H1 (cell line): ENCODE results near the gene FOXN3. TPM values are rescaled to one million over a fixed set of nuclear protein-coding genes. Genes with fewer than 3 reads are reported as not detected.

ENCODE experiments used
- polyA plus RNA-seq, 7 experiments: library from polyadenylated mRNA; depleted of rRNA in 3 of 7; stranded (reverse) in 5 of 7; unstranded in 2 of 7; fragments of >200 nt in 5 of 7; fragments of 200-250 nt in 2 of 7; gene quantifications; 1 replicate in 5 of 7; 2 replicates in 1 of 7; 4 replicates in 1 of 7; pipeline versions ENCODE4 v1.2.1 to v1.2.3, GENCODE V29; 2011 to 2013; ENCODE audit warnings: missing spikeins in 2 of 7, mixed read lengths in 2 of 7
- total RNA-seq: library from RNA; stranded (reverse); fragmentation: NEBNext Ultra II Directional; extraction: Animal tissue kit (Norgen Biotek cat#: 25700); gene quantifications from 2 replicates; pipeline ENCODE4 v1.2.1, GENCODE V29; 2021
- TF ChIP-seq, protein P1 (sequence below): fragments of 300-600 bp; sonication (generic); IDR thresholded peaks from 2 replicates; pipeline ENCODE4 v1.7.1; 2012; ENCODE audit warnings: low read length, moderate library complexity, mild to moderate bottlenecking, inconsistent platforms; ENCODE audit not compliant: insufficient replicate concordance

FOXN3 gene
- total and polyA plus RNA-seq, 2 of the 8 experiments (the other 6 are each of a cell fraction or from before 2014, with no cell fraction given) = 52.6 to 178 TPM

DNA sequence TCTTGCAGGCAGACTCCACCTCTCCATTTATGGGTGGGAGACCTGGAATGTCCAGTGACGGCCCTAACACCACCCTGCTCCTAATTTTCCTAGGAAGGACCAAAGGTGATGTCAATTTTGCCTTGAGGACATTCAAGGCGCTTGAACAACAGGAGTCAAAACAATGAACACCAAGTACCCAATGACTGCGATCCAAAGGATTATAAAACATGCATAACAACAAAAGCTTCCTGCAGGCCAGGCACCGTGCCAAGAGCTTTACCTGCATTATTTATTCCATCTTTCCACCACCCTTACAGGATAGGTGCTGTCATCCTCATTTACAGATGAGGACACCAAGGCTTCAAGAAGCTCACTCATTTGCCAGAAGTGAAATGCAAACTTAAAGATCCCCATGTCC, 15.2 kb upstream of the FOXN3 start (continued):
- TF ChIP-seq, protein P1, sequence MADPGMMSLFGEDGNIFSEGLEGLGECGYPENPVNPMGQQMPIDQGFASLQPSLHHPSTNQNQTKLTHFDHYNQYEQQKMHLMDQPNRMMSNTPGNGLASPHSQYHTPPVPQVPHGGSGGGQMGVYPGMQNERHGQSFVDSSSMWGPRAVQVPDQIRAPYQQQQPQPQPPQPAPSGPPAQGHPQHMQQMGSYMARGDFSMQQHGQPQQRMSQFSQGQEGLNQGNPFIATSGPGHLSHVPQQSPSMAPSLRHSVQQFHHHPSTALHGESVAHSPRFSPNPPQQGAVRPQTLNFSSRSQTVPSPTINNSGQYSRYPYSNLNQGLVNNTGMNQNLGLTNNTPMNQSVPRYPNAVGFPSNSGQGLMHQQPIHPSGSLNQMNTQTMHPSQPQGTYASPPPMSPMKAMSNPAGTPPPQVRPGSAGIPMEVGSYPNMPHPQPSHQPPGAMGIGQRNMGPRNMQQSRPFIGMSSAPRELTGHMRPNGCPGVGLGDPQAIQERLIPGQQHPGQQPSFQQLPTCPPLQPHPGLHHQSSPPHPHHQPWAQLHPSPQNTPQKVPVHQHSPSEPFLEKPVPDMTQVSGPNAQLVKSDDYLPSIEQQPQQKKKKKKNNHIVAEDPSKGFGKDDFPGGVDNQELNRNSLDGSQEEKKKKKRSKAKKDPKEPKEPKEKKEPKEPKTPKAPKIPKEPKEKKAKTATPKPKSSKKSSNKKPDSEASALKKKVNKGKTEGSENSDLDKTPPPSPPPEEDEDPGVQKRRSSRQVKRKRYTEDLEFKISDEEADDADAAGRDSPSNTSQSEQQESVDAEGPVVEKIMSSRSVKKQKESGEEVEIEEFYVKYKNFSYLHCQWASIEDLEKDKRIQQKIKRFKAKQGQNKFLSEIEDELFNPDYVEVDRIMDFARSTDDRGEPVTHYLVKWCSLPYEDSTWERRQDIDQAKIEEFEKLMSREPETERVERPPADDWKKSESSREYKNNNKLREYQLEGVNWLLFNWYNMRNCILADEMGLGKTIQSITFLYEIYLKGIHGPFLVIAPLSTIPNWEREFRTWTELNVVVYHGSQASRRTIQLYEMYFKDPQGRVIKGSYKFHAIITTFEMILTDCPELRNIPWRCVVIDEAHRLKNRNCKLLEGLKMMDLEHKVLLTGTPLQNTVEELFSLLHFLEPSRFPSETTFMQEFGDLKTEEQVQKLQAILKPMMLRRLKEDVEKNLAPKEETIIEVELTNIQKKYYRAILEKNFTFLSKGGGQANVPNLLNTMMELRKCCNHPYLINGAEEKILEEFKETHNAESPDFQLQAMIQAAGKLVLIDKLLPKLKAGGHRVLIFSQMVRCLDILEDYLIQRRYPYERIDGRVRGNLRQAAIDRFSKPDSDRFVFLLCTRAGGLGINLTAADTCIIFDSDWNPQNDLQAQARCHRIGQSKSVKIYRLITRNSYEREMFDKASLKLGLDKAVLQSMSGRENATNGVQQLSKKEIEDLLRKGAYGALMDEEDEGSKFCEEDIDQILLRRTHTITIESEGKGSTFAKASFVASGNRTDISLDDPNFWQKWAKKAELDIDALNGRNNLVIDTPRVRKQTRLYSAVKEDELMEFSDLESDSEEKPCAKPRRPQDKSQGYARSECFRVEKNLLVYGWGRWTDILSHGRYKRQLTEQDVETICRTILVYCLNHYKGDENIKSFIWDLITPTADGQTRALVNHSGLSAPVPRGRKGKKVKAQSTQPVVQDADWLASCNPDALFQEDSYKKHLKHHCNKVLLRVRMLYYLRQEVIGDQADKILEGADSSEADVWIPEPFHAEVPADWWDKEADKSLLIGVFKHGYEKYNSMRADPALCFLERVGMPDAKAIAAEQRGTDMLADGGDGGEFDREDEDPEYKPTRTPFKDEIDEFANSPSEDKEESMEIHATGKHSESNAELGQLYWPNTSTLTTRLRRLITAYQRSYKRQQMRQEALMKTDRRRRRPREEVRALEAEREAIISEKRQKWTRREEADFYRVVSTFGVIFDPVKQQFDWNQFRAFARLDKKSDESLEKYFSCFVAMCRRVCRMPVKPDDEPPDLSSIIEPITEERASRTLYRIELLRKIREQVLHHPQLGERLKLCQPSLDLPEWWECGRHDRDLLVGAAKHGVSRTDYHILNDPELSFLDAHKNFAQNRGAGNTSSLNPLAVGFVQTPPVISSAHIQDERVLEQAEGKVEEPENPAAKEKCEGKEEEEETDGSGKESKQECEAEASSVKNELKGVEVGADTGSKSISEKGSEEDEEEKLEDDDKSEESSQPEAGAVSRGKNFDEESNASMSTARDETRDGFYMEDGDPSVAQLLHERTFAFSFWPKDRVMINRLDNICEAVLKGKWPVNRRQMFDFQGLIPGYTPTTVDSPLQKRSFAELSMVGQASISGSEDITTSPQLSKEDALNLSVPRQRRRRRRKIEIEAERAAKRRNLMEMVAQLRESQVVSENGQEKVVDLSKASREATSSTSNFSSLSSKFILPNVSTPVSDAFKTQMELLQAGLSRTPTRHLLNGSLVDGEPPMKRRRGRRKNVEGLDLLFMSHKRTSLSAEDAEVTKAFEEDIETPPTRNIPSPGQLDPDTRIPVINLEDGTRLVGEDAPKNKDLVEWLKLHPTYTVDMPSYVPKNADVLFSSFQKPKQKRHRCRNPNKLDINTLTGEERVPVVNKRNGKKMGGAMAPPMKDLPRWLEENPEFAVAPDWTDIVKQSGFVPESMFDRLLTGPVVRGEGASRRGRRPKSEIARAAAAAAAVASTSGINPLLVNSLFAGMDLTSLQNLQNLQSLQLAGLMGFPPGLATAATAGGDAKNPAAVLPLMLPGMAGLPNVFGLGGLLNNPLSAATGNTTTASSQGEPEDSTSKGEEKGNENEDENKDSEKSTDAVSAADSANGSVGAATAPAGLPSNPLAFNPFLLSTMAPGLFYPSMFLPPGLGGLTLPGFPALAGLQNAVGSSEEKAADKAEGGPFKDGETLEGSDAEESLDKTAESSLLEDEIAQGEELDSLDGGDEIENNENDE = no peak
